Duodenal mucosa (tissue), 2 donors: ENCODE measurements around the gene LSMEM2.
"Not testable (repeated sequence)": the region's sequence is repeated elsewhere in the genome, so short reads cannot be mapped to it uniquely, and the experiment has no call there.

Source experiments
- H3K27ac ChIP-seq: one replicate; pipeline ENCODE4 v1.7.0; 2013; ENCODE audit warnings: low read depth, low read length
- H3K27me3 ChIP-seq, 2 donors: one replicate each; pipeline ENCODE4 v1.7.0; 2013; ENCODE audit warnings: low read length in 2 of 2, control low read depth in 1 of 2; ENCODE audit not compliant: insufficient read depth in 2 of 2, control insufficient read depth in 1 of 2
- H3K36me3 ChIP-seq, 2 donors: one replicate each; pipeline ENCODE4 v1.7.0; 2013; ENCODE audit warnings: low read length in 2 of 2, control low read depth in 1 of 2; ENCODE audit not compliant: insufficient read depth in 2 of 2, control insufficient read depth in 1 of 2
- H3K4me1 ChIP-seq, 2 donors: one replicate each; pipeline ENCODE4 v1.7.0; 2013; ENCODE audit warnings: low read length in 2 of 2, control low read depth in 1 of 2; ENCODE audit not compliant: insufficient read depth in 2 of 2, control insufficient read depth in 1 of 2
- H3K4me3 ChIP-seq, 2 donors: one replicate each; pipeline ENCODE4 v1.7.0; 2013; ENCODE audit warnings: low read length in 2 of 2, low read depth in 1 of 2
- H3K9ac ChIP-seq, 2 donors: one replicate each; pipeline ENCODE4 v1.7.0; 2013; ENCODE audit warnings: low read length in 2 of 2, low read depth in 1 of 2
- H3K9me3 ChIP-seq, 2 donors: one replicate each; pipeline ENCODE4 v1.7.0; 2013; ENCODE audit warnings: low read length in 2 of 2, control low read depth in 1 of 2; ENCODE audit not compliant: control insufficient read depth in 1 of 2

LSMEM2 gene

DNA sequence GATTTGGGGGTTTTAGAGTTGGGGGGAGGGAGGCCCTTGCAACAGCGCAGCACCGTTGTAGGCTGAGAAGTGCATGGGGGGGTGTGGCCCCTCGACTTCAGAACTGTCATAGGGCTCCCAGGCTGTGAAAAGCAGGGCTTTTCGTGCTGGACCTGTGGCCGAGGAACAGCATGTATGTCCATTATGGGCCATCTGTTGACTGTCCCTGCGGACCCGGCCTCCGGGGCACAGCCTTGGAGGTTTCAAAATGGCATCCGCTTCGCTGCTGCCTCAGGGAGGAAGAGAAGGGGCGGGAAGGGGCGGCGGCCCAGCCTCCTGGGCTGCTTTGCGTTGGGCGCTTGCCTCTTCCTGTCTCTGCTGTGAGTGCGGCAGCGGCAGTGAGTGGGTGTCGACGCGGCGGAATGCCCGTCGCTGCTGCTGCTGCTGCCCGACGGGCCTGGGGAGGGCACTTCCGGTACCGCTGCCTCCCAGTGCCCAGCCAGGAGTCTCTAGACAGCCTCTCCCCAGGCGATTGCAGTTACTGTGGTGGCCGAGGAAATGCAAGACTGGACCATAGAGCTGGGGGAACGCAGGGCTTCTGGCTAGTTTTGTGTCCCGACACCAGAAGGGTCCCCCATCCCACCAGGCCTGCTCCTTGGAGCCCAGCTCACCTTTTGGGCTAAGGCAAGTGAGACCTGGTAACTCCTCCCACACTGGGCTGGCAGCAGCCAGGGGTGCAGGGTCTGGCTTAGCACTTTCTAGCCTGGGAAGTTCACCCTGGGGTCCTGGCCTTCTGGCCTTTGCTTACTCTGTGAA is 40.9 kb upstream of the LSMEM2 start:
- Histone ChIP-seq H3K4me1 (peaks cover 44 to 69% of the 10 kb centered on the region in 2 donors), H3K9me3 (no peaks in the 10 kb centered on the region), H3K36me3 (peaks cover 0 to 9% of the 10 kb centered on the region in 2 donors), H3K4me3 (peak overlapping the region; percentile 89 to 91), H3K27me3 (no peaks in the 10 kb centered on the region), H3K9ac (peak overlapping the region; percentile 76 to 94), H3K27ac (peak overlapping the region; percentile 68)

DNA sequence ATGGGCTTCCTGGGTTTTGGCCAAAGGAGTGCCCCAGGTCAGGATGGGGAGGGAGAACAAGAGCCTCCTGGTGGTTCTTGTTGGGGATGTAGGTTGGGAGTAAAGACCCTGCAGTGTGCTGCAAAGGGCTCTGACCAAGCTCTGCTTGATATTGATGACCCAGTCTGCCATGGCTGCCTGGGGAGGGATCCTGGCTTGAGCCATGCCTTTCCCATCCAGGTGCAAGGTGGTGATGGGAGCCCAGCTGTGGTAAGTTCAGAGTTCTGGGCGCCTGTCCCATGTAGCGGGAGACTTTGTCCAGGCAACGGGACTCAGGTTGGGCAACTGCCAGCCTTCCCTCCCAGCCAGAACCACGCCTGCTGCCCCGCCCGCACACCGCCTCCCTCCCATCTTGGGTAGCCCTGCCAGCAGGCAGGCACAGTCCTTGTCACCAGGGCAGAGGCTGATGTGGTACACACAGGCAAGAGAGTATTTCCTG is 40.3 kb upstream of the LSMEM2 start:
- Histone ChIP-seq H3K4me1 (peaks cover 50 to 75% of the 10 kb centered on the region in 2 donors), H3K9ac (peak overlapping the region; percentile 58 to 76), H3K27me3 (no peaks in the 10 kb centered on the region), H3K4me3 (peak overlapping the region; percentile 89 to 91), H3K9me3 (no peaks in the 10 kb centered on the region), H3K36me3 (peaks cover 0 to 9% of the 10 kb centered on the region in 2 donors), H3K27ac (peak overlapping the region; percentile 3)

DNA sequence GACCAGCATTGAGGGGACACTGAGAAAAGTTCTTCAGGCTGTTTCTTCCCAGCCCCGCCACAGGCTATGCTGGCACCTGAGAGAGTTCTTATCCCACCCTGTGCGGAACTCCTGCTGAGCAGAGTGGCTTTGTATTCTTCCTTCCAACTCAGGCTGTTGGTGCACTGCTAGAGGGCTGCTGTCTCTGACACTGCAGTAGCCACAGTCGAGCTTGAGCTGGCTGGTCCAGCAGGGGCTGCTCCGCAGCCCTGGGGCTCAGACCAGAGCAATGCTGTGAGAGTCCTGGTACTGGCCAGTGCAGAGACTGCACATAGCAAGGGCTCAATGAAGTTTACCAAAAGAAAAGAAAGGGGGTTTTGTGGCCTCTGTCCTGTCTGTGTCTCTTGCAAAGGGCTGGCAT is 39.2 kb upstream of the LSMEM2 start:
- Histone ChIP-seq H3K27me3 (no peaks in the 10 kb centered on the region), H3K27ac (no peak overlapping the region), H3K4me3 (no peak overlapping the region), H3K9me3 (no peaks in the 10 kb centered on the region), H3K9ac (no peak overlapping the region), H3K36me3 (peaks cover 4 to 9% of the 10 kb centered on the region in 2 donors), H3K4me1 (peaks cover 51 to 82% of the 10 kb centered on the region in 2 donors)

DNA sequence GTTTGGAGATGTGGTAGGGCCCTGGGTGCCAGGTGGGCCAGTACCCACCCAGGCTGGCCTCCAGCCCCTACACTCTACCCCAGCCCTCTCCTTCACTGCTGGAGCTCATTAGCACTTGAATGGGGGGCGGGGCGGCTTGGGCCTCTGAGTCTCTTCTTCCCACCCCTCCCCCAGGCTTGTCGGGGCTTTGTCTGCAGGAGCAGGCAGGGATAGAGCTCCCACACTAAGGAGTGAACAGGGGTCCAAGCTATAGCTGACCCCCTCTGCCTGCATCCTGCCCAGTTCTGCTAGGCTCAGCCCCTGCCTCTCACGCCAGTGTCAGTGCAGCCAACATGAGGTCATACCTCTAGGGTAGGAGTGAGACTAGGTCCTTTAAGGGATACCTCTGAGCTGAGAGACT is 37.7 kb upstream of the LSMEM2 start:
- Histone ChIP-seq H3K4me3 (no peak overlapping the region), H3K36me3 (peaks cover 4 to 9% of the 10 kb centered on the region in 2 donors), H3K4me1 (peaks cover 60 to 90% of the 10 kb centered on the region in 2 donors), H3K9ac (peak overlapping the region in 1 of 2 donors; percentile 16), H3K9me3 (no peaks in the 10 kb centered on the region), H3K27ac (peak overlapping the region; percentile 70), H3K27me3 (no peaks in the 10 kb centered on the region)

DNA sequence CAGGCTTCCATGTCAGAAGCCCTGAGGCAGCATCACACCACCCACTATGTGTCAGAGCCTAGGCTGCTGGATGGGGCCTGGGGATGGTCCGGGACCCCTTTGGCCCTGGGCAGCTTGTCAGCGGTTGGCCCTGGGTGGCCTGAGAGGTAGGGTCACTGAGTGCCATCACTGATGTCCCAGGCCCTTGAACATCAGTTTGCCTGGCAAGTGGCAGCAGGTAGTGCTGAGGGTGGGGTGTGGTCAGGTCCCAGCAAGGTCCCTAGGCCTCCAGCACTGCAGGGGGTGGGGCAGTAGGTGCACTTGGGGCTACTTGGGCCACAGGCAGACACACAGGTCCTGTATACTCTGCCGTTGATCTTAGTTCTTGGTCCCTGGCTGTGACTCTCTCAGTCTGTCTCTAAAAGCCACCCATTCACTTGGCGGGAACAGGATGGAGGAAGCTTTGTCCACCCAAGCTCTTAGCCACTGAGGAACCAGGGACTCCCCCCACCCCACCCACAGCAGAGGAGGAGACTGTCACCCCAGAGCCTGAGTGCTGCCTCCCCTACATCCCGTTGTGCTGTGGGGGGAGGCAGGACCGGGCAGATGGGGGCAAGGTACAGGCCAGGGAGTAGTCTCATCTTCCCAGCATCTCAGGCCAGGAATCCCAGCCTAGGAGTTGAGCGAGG is 37.0 kb upstream of the LSMEM2 start:
- Histone ChIP-seq H3K36me3 (peaks cover 4 to 9% of the 10 kb centered on the region in 2 donors), H3K27ac (peak overlapping the region; percentile 70), H3K9me3 (no peaks in the 10 kb centered on the region), H3K9ac (peak overlapping the region; percentile 16 to 43), H3K4me1 (peaks cover 67 to 90% of the 10 kb centered on the region in 2 donors), H3K27me3 (no peaks in the 10 kb centered on the region), H3K4me3 (peak overlapping the region; percentile 13 to 50)

DNA sequence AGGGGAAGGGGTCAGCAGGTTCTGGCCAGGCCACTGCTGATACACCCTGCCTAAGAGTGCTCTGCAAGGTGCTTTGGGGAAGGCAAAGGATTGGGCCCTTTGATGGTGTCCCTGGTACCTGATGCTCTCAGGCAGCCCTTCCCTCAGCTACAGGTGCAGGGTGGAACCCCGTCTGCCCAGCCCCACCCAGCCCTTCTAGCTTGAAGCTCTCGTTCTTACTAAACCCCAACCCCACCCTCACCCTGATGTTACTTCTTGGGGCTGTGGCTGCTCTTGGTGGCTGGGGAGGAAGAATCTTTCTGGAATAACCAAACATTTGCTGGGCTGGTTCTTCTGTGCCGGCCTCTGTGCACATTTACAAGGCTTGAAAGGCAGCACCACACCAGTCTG is 36.5 kb upstream of the LSMEM2 start:
- Histone ChIP-seq H3K9me3 (no peaks in the 10 kb centered on the region), H3K4me3 (peak overlapping the region; percentile 13 to 50), H3K4me1 (peaks cover 72 to 90% of the 10 kb centered on the region in 2 donors), H3K9ac (peak overlapping the region; percentile 16 to 25), H3K36me3 (peaks cover 4 to 9% of the 10 kb centered on the region in 2 donors), H3K27me3 (no peaks in the 10 kb centered on the region), H3K27ac (peak overlapping the region; percentile 83)

DNA sequence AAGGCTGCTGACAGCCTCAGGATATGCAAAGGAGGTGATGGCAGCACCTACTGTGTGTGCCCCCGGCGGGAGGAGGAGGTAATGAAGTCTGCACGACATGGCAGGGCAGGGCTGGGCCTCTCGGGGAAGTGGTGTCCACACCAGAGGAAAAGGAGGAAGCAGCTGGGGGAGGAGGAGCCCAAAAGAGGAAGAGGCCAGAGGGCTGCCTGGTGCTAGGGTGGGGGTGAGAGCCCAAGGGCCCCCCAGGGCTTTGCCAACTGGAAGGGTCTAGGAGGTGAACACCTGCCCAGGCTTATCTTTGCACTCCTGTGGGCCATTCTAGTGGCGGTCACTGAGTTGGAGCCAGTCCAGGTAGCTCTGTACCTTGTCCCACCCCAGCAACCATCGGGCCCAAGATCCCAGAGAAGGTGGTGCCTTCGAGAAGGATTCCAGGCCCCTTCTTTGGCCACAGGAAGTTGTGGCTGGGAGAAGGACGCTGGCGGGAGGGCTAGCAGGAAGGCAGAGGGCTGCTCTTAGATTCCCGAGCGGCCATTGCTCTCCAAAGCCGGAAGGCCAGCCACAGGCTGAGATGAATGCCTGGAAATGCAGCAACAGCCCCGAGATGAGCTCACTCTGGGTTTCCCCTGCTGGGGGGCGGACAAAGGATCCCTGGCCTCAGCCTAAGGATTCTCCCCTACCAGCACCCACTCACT is 35.9 kb upstream of the LSMEM2 start:
- peak overlapping the region; percentile 13 to 50 for H3K4me3 ChIP-seq
- H3K36me3 ChIP-seq = peaks cover 4 to 9% of the 10 kb centered on the region in 2 donors
- H3K27me3 ChIP-seq = no peaks in the 10 kb centered on the region
- H3K9me3 ChIP-seq = no peaks in the 10 kb centered on the region
- H3K27ac ChIP-seq = peak overlapping the region; percentile 83
- H3K9ac ChIP-seq = peak overlapping the region; percentile 46 to 51
- H3K4me1 ChIP-seq = peaks cover 75 to 90% of the 10 kb centered on the region in 2 donors

DNA sequence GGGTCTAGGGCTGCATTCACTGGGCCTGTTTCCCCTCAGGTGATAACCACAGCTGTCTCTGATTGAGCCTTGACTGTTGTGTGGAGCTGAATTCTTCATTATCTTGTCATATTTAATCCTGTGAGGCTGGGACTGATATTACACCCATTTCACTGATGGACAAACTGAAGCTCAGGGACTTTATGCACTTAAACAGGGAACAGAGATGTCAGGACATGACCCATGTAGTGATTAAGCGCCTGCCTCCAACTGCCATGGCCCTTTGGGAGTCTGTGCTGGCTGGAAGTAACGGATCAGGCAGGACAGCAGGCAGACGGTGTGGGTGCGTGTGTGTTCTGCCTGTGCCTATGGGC is 35.4 kb upstream of the LSMEM2 start:
- Histone ChIP-seq H3K27ac (peak overlapping the region; percentile 83), H3K27me3 (no peaks in the 10 kb centered on the region), H3K4me3 (peak overlapping the region in 1 of 2 donors; percentile 50), H3K4me1 (peaks cover 75 to 90% of the 10 kb centered on the region in 2 donors), H3K36me3 (peaks cover 4 to 9% of the 10 kb centered on the region in 2 donors), H3K9me3 (no peaks in the 10 kb centered on the region), H3K9ac (peak overlapping the region; percentile 46 to 51)

DNA sequence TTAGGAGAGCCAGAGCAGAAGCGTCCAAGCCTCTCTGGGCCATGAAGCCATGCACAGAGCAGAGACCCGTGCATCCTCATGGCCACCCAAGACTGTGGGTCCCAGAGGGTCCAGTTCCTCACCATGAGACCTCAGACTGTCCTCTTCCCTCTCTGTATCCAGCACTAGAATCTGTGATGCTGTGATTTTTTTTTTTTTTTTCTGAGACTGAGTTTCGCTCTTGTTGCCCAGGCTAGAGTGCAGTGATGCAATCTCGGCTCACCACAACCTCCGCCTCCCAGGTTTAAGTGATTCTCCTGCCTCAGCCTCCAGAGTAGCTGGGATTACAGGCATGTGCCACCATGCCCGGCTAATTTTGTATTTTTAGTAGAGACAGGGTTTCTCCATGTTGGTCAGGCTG is 34.1 kb upstream of the LSMEM2 start:
- not testable (repeated sequence) for H3K4me3 ChIP-seq
- H3K4me1 ChIP-seq = peaks cover 78 to 90% of the 10 kb centered on the region in 2 donors

More for the DNA sequence above, 34.1 kb upstream of the LSMEM2 start:
- H3K27ac ChIP-seq, H3K36me3 ChIP-seq, H3K9me3 ChIP-seq, H3K9ac ChIP-seq, H3K27me3 ChIP-seq: not testable (repeated sequence)
